Measurements from ENCODE around the gene ALS2CL.

ALS2CL gene

GRCh38 chr3:46664188-46664970 lies 29.1 kb downstream of the ALS2CL start:
- DNase-seq (ENCODE audit: low read depth in 2 of 2), result no peak

GRCh38 chr3:46663591-46664135 lies 29.8 kb downstream of the ALS2CL start:
- DNase-seq (ENCODE audit: low read depth in 2 of 2), result no peak

- DNase-seq (ENCODE audit: low read depth in 2 of 2), result peak in 1 of 2 experiments; percentile 8
Measured at GRCh38 chr3:46662771-46663551, 30.5 kb downstream of the ALS2CL start.

GRCh38 chr3:46661776-46662766 lies 31.4 kb downstream of the ALS2CL start:
- DNase-seq (ENCODE audit: low read depth in 2 of 2), result no peak

GRCh38 chr3:46660543-46661523 lies 32.6 kb downstream of the ALS2CL start:
- no peak for DNase-seq (ENCODE audit: low read depth in 2 of 2)

- no peak for DNase-seq (ENCODE audit: low read depth in 2 of 2)
Measured at GRCh38 chr3:46660003-46660402, 33.5 kb downstream of the ALS2CL start.

GRCh38 chr3:46659285-46659684 lies 34.2 kb downstream of the ALS2CL start:
- no peak for DNase-seq (ENCODE audit: low read depth in 2 of 2)

- peak in 1 of 2 experiments; percentile 6 for DNase-seq (ENCODE audit: low read depth in 2 of 2)
Measured at GRCh38 chr3:46656778-46657556, 36.5 kb downstream of the ALS2CL start.

GRCh38 chr3:46655271-46655670 lies 38.2 kb downstream of the ALS2CL start:
- DNase-seq (ENCODE audit: low read depth in 2 of 2), result no peak

GRCh38 chr3:46651084-46651483 lies 42.4 kb downstream of the ALS2CL start:
- DNase-seq (ENCODE audit: low read depth in 2 of 2), result no peak

- no peak for DNase-seq (ENCODE audit: low read depth in 2 of 2)
Measured at GRCh38 chr3:46649436-46649835, 44.0 kb downstream of the ALS2CL start.

- no peak for DNase-seq (ENCODE audit: low read depth in 2 of 2)
Measured at GRCh38 chr3:46648096-46648495, 45.4 kb downstream of the ALS2CL start.

- DNase-seq (ENCODE audit: low read depth in 2 of 2), result peak; percentile 19 to 32
Measured at GRCh38 chr3:46646700-46647099, 46.8 kb downstream of the ALS2CL start.

- no peak for DNase-seq (ENCODE audit: low read depth in 2 of 2)
Measured at GRCh38 chr3:46643701-46644100, 49.8 kb downstream of the ALS2CL start.

GRCh38 chr3:46642971-46643370 lies 50.5 kb downstream of the ALS2CL start:
- no peak for DNase-seq (ENCODE audit: low read depth in 2 of 2)

GRCh38 chr3:46640927-46641326 lies 52.6 kb downstream of the ALS2CL start:
- no peak for DNase-seq (ENCODE audit: low read depth in 2 of 2)

- no peak for DNase-seq (ENCODE audit: low read depth in 2 of 2)
Measured at GRCh38 chr3:46639221-46639620, 54.3 kb downstream of the ALS2CL start.

GRCh38 chr3:46634856-46635255 lies 58.6 kb downstream of the ALS2CL start:
- DNase-seq (ENCODE audit: low read depth in 2 of 2), result no peak

- no peak for DNase-seq (ENCODE audit: low read depth in 2 of 2)
Measured at GRCh38 chr3:46632792-46633191, 60.7 kb downstream of the ALS2CL start.
